MM.1S (cell line): Measurements from ENCODE around the gene TNIK.

Source experiments
- DNase-seq: peaks from one replicate; pipeline ENCODE4 v3.0.0-alpha.2; 2015
- H2AFZ ChIP-seq: fragments of 300-600 bp; sonication (generic); 2 replicates; pipeline ENCODE4 v1.6.0; 2016; ENCODE audit warnings: antibody characterized with exemption, low read length
- H3F3A ChIP-seq: fragments of 300-600 bp; sonication (generic); 2 replicates; pipeline ENCODE4 v1.6.1; 2016; ENCODE audit warnings: mild to moderate bottlenecking, antibody characterized with exemption, low read length, moderate library complexity, mixed read lengths; ENCODE audit not compliant: insufficient read depth
- H3K27ac ChIP-seq: fragments of 300-600 bp; sonication (generic); 2 replicates; pipeline ENCODE4 v1.5.1; 2016; ENCODE audit warnings: mild to moderate bottlenecking, low read length
- H3K27me3 ChIP-seq: fragments of 300-600 bp; sonication (generic); replicated peaks from 2 replicates; pipeline ENCODE4 v1.6.0; 2016; ENCODE audit warnings: low read length; ENCODE audit not compliant: insufficient read depth
- H3K36me3 ChIP-seq: fragments of 300-600 bp; sonication (generic); replicated peaks from 2 replicates; pipeline ENCODE4 v1.6.1; 2016; ENCODE audit warnings: mild to moderate bottlenecking, low read length, mixed read lengths; ENCODE audit not compliant: insufficient read depth
- H3K4me1 ChIP-seq: fragments of 300-600 bp; sonication (generic); 2 replicates; pipeline ENCODE4 v1.6.1; 2016; ENCODE audit warnings: low read length, mixed read lengths
- H3K4me2 ChIP-seq: fragments of 300-600 bp; sonication (generic); 2 replicates; pipeline ENCODE4 v1.6.0; 2016; ENCODE audit warnings: low read depth, low read length
- H3K4me3 ChIP-seq: fragments of 300-600 bp; sonication (generic); 2 replicates; pipeline ENCODE4 v1.5.1; 2016; ENCODE audit warnings: low read length, mixed read lengths
- H3K79me2 ChIP-seq: fragments of 300-600 bp; sonication (generic); 2 replicates; pipeline ENCODE4 v1.6.1; 2016; ENCODE audit warnings: mixed run types, low read length, mixed read lengths
- H3K9ac ChIP-seq: fragments of 300-600 bp; sonication (generic); 2 replicates; pipeline ENCODE4 v1.6.1; 2016; ENCODE audit warnings: low read length, mixed read lengths
- H3K9me2 ChIP-seq: fragments of 300-600 bp; sonication (generic); replicated peaks from 2 replicates; pipeline ENCODE4 v1.6.1; 2016; ENCODE audit warnings: mild to moderate bottlenecking, low read length, mixed read lengths; ENCODE audit not compliant: insufficient read depth
- H3K9me3 ChIP-seq: fragments of 300-600 bp; sonication (generic); replicated peaks from 2 replicates; pipeline ENCODE4 v1.6.1; 2016; ENCODE audit warnings: mild to moderate bottlenecking, low read length, mixed read lengths; ENCODE audit not compliant: insufficient read depth
- H4K20me1 ChIP-seq: fragments of 300-600 bp; sonication (generic); 2 replicates; pipeline ENCODE4 v1.6.1; 2016; ENCODE audit warnings: mild to moderate bottlenecking, low read length, moderate library complexity, mixed read lengths; ENCODE audit not compliant: insufficient read depth
- CTCF ChIP-seq: fragments of 300-600 bp; sonication (generic); IDR thresholded peaks from 2 replicates; pipeline ENCODE4 v1.5.1; 2016; ENCODE audit warnings: antibody characterized with exemption, low read length, mixed read lengths
- EZH2 ChIP-seq: fragments of 300-600 bp; sonication (generic); optimal IDR thresholded peaks from 2 replicates; pipeline ENCODE3; 2017; ENCODE audit warnings: low read depth, mild to moderate bottlenecking, antibody characterized with exemption, low read length, mixed read lengths
- EZH2phosphoT487 ChIP-seq: fragments of 300-600 bp; sonication (generic); IDR thresholded peaks from 2 replicates; pipeline ENCODE4 v1.6.1; 2018; ENCODE audit warnings: antibody characterized with exemption, low read length

The TNIK gene

DNA sequence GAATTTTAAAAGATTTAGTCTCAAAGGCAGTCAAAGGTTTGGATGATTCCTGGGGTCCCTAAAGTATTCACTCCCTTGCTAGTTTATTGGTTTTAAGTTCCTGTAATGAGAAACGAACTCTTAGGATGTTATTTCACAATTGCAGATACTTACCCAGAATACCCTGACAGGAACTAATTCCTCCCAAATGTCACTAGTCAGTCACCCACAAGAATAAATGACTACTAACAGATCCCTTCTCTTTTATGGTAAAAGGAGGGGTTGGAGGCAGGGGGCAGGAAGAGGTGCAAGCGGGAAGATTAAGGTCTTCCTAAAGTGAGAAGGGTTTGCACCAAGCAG is 259.5 kb downstream of the TNIK start:
- Histone ChIP-seq H4K20me1 (no peaks in the 10 kb centered on the region), H3K79me2 (no peaks in the 10 kb centered on the region), H3K27ac (no peak overlapping the region), H3K27me3 (no peaks in the 10 kb centered on the region), H3K9me3 (no peaks in the 10 kb centered on the region), H3K4me2 (no peak overlapping the region), H3K4me3 (no peak overlapping the region), H3K9ac (no peak overlapping the region), H3K4me1 (no peaks in the 10 kb centered on the region), H3K9me2 (no peaks in the 10 kb centered on the region), H3F3A (no peaks in the 10 kb centered on the region), H3K36me3 (no peaks in the 10 kb centered on the region), H2AFZ (no peak overlapping the region)
- no peak for DNase-seq
- TF ChIP-seq EZH2phosphoT487, result no peak
- no peak for TF ChIP-seq EZH2
- no peak for TF ChIP-seq CTCF

DNA sequence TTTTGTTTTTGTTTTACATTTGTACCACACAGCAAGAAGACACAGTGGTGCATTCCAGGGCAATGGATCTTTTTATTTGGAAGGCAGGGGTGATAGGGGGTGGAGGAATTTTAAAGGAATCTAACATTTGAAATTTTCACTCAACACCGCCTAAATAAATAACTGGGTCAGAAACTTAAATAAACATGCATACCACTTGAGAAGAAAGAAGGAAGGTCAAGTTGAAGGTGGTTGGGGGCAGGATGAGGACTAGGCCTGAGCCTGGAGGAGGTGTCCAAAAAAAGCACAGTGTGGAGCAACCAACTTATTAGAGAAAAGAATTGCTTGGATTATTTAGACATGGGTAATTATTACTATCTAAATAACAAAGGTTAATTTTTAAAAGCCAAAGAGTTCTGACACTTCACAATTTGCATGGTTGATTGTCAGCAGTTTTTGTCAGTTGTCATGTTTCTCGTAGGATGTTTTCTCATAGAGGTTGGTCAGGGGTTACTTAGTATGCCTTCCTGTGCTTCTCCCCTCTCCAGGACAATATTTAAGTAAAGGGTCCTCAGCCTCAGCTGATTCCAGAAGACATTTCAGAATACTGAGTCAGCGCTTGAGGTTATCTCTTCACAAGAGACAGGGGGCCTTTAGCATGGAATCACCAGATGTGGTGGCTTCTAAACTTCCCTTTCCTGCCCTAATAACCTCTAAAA is 260.0 kb downstream of the TNIK start:
- TF ChIP-seq EZH2phosphoT487 (no peak), EZH2 (no peak), CTCF (no peak)
- Histone ChIP-seq H2AFZ (no peak overlapping the region), H3K4me2 (no peak overlapping the region), H4K20me1 (no peaks in the 10 kb centered on the region), H3K9me2 (no peaks in the 10 kb centered on the region), H3K27me3 (no peaks in the 10 kb centered on the region), H3K79me2 (no peaks in the 10 kb centered on the region), H3K27ac (no peak overlapping the region), H3K9me3 (no peaks in the 10 kb centered on the region), H3K9ac (no peak overlapping the region), H3K4me3 (no peak overlapping the region), H3F3A (no peaks in the 10 kb centered on the region), H3K4me1 (no peaks in the 10 kb centered on the region), H3K36me3 (no peaks in the 10 kb centered on the region)
- DNase-seq, result no peak

- no peaks in the 10 kb centered on the region for H4K20me1 ChIP-seq
- H3K4me2 ChIP-seq, result no peak overlapping the region
- no peak overlapping the region for H3K4me3 ChIP-seq
- no peaks in the 10 kb centered on the region for H3K36me3 ChIP-seq
- H3K27me3 ChIP-seq, result no peaks in the 10 kb centered on the region
- no peaks in the 10 kb centered on the region for H3F3A ChIP-seq
- no peaks in the 10 kb centered on the region for H3K79me2 ChIP-seq
- no peaks in the 10 kb centered on the region for H3K4me1 ChIP-seq
- no peak for TF ChIP-seq CTCF
- no peak for TF ChIP-seq EZH2
- DNase-seq, result no peak
- no peak overlapping the region for H3K9ac ChIP-seq
- no peak overlapping the region for H2AFZ ChIP-seq
- H3K9me2 ChIP-seq, result no peaks in the 10 kb centered on the region
- H3K27ac ChIP-seq, result no peak overlapping the region
- H3K9me3 ChIP-seq, result no peaks in the 10 kb centered on the region
These were observed 260.8 kb downstream of the TNIK start for GRCh38 chr3:171199473-171199829.
